ENCODE results near the gene UBE2Q1. TPM values are rescaled to one million over a fixed set of nuclear protein-coding genes. Genes with fewer than 3 reads are reported as not detected.
A peak's percentile ranks its signal among the peaks of the same experiment; 100 is the strongest.

Gene UBE2Q1
- total RNA-seq, 6 experiments from 2014 or later = 23.6 to 48.6 (median 33.1) TPM

- Histone ChIP-seq H3K4me1 (no peaks in the 10 kb centered on the region), H3K27me3 (no peaks in the 10 kb centered on the region), H3K36me3 (peaks cover 34 to 88% (median 61%) of the 10 kb centered on the region in 4 donors), H3K4me3 (no peak overlapping the region), H3K27ac (no peak overlapping the region), H3K9me3 (no peaks in the 10 kb centered on the region)
- DNase-seq = no peak
- intact Hi-C loops (cut with DNase I) = no loop called here
- WGBS (ENCODE audit: insufficient coverage, low coverage, low lambda C conversion rate, missing lambda C conversion rate) = 72% methylated on average over 6 of the region's 6 CpGs
- ATAC-seq = no peak
- TF ChIP-seq CTCF (IDR thresholded peaks at IDR 0.05) (no peak), POLR2A (IDR thresholded peaks at IDR 0.05) (no peak)
Observed at GRCh38 chr1:154582885-154583284, 24.4 kb upstream of the UBE2Q1 start.

GRCh38 chr1:154581766-154582165 lies 23.3 kb upstream of the UBE2Q1 start:
- no peak for DNase-seq
- WGBS (ENCODE audit: insufficient coverage, low coverage, low lambda C conversion rate, missing lambda C conversion rate) = 86% methylated on average over 3 of the region's 3 CpGs
- intact Hi-C loops (cut with DNase I) = no loop called here
- Histone ChIP-seq H3K4me3 (no peak overlapping the region), H3K4me1 (no peaks in the 10 kb centered on the region), H3K27ac (no peak overlapping the region), H3K9me3 (no peaks in the 10 kb centered on the region), H3K36me3 (peaks cover 27 to 76% (median 51%) of the 10 kb centered on the region in 4 donors), H3K27me3 (no peaks in the 10 kb centered on the region)
- TF ChIP-seq POLR2A (IDR thresholded peaks at IDR 0.05) (no peak), CTCF (IDR thresholded peaks at IDR 0.05) (no peak)
- ATAC-seq = no peak

GRCh38 chr1:154579374-154579773 lies 20.9 kb upstream of the UBE2Q1 start:
- WGBS (ENCODE audit: insufficient coverage, low coverage, low lambda C conversion rate, missing lambda C conversion rate) = 60% methylated on average over 1 of the region's 8 CpGs
- intact Hi-C loops (cut with DNase I) = loop anchor here in 1 of 2 donors (10.0 kb wide), 1 partner anchor 315 kb away; no protein-coding TSS in a partner anchor
- H3K36me3 ChIP-seq = peaks cover 8 to 52% (median 32%) of the 10 kb centered on the region in 4 donors

DNA sequence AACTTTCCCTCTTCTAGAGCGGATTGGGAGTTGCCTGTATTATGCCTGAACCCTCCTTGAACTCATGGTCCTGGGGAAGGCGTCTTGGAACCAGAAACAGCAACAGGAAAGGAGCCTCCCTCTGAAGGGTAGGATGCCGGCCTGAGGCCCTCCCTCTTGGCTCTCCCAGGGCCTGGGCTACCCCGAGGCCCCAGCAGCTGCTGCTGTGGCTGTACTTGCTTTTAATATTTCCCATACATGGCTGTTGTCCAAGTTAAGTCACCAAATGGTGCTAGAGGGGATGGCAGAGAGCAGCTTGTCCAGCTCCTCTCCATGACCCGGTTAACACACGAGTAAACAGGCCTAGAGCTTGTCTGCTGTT lies 19.6 kb upstream of the UBE2Q1 start:
- ATAC-seq (peak; percentile 36 to 52 (median 48)), DNase-seq (no peak)
- 64% methylated on average over 4 of the region's 6 CpGs for WGBS (ENCODE audit: insufficient coverage, low coverage, low lambda C conversion rate, missing lambda C conversion rate)
- intact Hi-C loops (cut with DNase I) = loop anchor here in 1 of 2 donors (10.0 kb wide), 1 partner anchor 317 kb away; no protein-coding TSS in a partner anchor
- no peak for TF ChIP-seq POLR2A (IDR thresholded peaks at IDR 0.05)
- no peak for TF ChIP-seq CTCF (IDR thresholded peaks at IDR 0.05)
- peaks cover 8 to 39% (median 21%) of the 10 kb centered on the region in 4 donors for H3K36me3 ChIP-seq
- no peaks in the 10 kb centered on the region for H3K27me3 ChIP-seq
- no peaks in the 10 kb centered on the region for H3K4me1 ChIP-seq
- H3K27ac ChIP-seq = no peak overlapping the region
- no peaks in the 10 kb centered on the region for H3K9me3 ChIP-seq
- H3K4me3 ChIP-seq = no peak overlapping the region

More at GRCh38 chr1:154579374-154579773, 20.9 kb upstream of the UBE2Q1 start:
- no peak for ATAC-seq
- Histone ChIP-seq H3K9me3 (no peaks in the 10 kb centered on the region), H3K27ac (no peak overlapping the region), H3K4me3 (no peak overlapping the region), H3K4me1 (no peaks in the 10 kb centered on the region), H3K27me3 (no peaks in the 10 kb centered on the region)
- DNase-seq = no peak
- no peak for TF ChIP-seq CTCF (IDR thresholded peaks at IDR 0.05)
- TF ChIP-seq POLR2A (IDR thresholded peaks at IDR 0.05) = no peak
